HG02571 (cell line): Measurements from ENCODE around the gene APBA1.
"Not testable (repeated sequence)": the region's sequence is repeated elsewhere in the genome, so short reads cannot be mapped to it uniquely, and the experiment has no call there.

Experiments used
- ATAC-seq: cut with Tn5 transposase; IDR thresholded peaks from one replicate; pipeline ENCODE4 v1.9.1; 2021; ENCODE audit warnings: mild to moderate bottlenecking, moderate library complexity; ENCODE audit not compliant: unreplicated experiment

The APBA1 gene

DNA sequence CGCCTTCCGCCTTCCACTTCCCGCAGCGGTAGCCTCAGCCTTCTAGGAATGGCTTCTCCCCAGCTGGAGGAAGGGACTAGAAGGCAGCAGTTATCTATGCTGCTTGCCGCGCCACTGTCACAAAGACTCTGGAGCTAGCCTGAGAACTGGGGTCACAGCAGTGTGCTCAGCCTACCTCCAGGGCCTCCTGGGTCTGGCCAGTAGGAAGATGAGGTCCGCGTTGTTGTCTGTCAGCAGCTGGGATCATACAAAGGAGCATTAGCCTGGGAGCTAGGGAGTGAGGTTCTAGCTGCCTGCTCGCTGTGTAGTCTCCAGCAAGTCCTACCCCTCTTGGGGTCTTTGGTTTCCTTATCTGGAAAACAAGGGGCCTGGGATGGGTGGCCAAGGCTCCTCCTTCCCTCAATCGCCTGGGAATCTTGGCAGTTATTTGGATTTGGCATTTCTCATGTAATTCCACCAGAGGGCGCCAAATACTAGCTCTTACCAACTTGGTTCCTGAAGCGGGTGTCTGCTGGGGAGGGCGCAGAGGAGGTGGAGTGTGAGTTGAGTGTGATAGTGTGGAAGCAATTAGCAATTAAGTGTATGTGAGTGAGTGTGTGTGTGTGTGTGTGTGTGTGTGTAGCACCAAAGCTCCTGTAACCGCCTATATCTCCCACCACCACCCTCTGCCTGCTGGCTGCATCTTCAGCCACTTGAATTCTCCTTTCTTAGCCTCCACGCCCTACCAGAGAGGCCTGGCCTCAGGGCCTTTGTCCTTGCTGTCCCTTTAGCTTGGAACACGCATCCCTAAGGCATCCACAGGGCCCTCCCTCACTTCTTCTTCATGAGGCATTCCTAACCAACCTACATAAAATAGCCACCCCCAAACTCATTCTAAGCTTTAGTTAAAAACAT is 250.0 kb downstream of the APBA1 start:
- no peak for ATAC-seq

GRCh38 chr9:69420611-69421270 is 251.4 kb downstream of the APBA1 start:
- no peak for ATAC-seq

GRCh38 chr9:69412741-69413150 is 259.4 kb downstream of the APBA1 start:
- ATAC-seq, result no peak

- ATAC-seq, result no peak
Observed at GRCh38 chr9:69411931-69412740, 260.0 kb downstream of the APBA1 start.

- no peak for ATAC-seq
Observed at GRCh38 chr9:69411246-69411645, 260.9 kb downstream of the APBA1 start.

DNA sequence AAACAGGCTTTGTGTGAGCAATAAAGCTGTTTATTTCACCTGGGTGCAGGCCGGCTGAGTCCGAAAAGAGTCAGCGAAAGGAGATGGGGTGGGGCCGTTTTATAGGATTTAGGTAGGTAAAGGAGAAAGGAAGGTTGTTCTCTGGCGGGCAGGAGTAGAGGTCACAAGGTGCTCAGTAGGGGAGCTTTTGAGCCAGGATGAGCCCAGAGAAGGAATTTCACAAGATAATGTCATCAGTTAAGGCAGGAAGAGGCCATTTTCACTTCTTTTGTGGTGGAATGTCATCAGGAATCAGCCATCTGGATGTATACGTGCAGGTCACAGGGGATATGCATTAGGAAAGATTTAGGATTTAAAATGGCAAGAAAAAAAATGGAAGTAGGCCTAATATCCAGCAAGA is 262.2 kb downstream of the APBA1 start:
- ATAC-seq, result not testable (repeated sequence)

DNA sequence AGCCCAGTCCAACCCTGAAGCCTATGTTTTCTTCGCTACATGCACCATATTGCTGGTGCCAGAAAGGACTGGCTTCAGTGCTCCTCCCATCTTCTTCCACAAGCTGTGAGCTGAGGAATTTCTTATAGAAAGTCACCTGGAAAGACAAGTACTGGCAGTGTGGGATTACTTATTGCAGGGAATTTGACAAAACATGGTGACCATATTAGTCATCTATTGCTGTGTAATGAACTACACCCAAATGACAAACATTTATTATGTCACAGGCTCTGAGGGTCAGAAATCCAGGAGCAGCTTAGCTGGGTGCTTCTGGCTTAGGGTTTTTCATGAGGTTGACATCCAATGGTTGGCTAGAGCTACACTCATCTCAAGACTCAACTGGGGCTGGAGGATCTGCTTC is 271.7 kb downstream of the APBA1 start:
- no peak for ATAC-seq

- no peak for ATAC-seq
Observed at GRCh38 chr9:69397384-69398214, 274.6 kb downstream of the APBA1 start.

GRCh38 chr9:69396759-69397158 is 275.4 kb downstream of the APBA1 start:
- no peak for ATAC-seq

DNA sequence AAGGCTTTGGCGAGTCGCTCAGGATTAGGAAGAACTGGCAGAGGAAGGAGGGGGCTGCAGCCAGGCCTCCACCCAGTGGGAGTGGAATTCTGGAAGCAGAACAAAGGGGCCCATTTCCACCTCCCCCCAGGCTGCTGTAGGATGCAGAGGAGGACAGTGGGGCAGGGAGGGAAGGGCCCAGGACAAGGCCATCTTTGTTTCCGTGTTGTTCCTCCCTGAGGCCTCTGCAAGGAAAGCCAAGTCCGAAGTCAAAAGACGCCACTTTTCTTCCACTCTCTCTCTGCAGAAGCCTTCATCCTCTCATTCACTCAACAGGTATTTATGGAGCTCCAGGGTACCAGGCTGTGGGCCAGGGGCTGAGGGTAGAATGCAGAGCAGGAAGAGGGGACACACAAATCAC is 276.5 kb downstream of the APBA1 start:
- ATAC-seq, result no peak

DNA sequence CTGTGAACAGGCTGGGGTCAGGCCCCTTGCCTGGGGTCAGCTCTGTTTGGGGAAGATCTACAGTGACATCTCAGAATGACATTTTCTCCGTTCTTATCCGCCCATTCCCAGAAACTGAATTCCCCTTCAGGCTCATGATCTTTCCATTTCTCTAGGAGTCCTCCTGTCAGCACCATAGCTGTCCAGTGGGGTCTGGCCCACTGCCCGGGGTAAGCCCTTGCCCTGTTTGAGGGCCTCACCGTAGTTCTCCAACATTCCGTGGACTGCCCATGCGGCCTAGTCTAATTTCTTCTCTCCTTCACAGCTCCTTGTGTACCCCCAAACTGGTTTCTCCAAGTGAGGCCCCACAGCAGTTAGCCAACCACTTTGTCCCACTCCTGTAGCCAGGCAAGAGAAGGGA is 278.7 kb downstream of the APBA1 start:
- ATAC-seq, result no peak

GRCh38 chr9:69392826-69393225 is 279.3 kb downstream of the APBA1 start:
- ATAC-seq, result no peak

DNA sequence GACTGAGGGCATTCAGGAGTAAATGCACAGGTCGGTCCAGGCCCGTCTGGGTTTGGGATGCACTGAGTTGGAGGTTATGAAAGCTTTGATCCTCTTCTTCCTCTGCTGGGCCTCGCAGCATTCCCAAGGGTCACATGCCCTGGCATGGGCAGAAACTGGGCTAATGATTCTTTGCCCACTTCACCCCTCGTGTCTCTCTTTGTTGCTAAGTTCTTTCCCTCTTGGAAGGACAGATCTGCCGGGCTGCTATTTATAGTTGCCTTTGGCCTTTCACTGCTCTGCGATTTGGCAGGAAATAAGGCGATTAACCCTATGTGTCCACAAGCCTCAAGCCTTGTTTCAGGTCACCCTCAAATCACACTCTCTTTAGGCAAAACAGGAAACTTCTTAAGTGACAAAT is 280.2 kb downstream of the APBA1 start:
- no peak for ATAC-seq

GRCh38 chr9:69391487-69391886 is 280.7 kb downstream of the APBA1 start:
- no peak for ATAC-seq

DNA sequence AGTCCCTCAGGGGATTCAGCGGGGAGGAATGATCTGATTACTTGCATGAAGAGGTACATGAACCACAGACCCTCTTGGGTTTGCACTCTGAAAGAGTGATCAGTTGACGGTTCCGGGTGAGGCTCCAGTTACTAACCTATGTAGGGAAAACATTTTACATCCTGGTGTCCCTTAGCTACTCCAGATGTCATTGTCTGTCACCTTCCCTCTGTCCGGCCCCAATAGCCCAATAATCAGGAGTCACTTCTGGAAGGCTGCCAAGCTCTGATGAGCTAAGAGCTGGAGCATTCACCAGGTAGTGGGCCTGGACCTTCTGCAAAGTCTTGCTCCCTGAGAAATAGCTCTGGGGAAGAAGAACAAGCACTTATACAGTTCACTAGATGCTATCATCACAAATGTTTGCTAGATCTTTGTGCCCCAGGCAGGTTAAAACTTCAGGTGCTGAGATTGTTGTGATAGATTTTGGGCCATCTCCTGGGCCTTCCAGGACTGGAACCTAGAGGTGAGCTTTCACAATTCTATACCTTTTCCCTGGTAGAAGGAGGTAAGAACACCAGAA is 282.7 kb downstream of the APBA1 start:
- ATAC-seq, result no peak

- no peak for ATAC-seq
Observed at GRCh38 chr9:69388596-69388995, 283.6 kb downstream of the APBA1 start.

DNA sequence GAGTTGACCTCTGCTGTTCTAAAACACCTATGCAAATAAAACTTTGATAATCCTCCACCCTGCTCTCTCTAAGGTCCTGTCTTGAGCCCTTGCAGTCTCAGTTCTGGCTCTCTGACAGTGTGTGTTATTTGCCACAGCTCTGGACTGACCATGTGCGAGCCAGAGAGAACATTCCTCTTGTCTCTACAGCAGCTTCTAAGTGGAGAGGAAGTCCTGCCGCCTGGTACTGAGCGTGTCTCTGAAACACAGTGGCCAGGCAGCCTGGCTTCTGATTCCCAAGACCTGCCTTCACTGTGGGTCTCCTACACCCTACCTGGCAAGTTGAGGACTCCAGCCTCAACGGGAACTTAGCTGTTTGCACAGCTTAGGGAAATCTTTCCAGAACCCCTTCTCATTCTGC is 285.5 kb downstream of the APBA1 start:
- ATAC-seq, result no peak

DNA sequence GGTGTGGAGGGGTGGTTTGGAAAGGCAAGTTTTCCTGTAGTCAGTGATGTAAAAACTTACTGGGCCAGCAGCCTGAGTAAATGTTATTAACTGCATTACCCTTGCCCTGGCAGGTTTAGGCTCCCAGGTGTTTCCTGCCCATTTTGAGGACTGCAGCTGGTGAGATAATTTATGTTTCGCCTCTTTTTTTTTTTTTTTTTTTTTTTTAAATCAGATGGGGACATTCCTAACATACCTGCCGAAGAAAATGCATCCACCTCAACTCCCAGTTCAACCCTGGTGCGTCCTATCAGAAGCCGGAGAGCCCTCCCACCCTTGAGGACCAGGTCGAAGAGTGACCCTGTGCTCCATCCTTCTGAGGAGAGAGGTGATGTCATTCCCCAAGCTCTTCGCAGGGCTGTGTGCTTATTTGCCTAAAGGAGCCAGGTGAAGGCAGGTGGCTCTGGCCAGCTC is 286.6 kb downstream of the APBA1 start:
- ATAC-seq, result no peak

DNA sequence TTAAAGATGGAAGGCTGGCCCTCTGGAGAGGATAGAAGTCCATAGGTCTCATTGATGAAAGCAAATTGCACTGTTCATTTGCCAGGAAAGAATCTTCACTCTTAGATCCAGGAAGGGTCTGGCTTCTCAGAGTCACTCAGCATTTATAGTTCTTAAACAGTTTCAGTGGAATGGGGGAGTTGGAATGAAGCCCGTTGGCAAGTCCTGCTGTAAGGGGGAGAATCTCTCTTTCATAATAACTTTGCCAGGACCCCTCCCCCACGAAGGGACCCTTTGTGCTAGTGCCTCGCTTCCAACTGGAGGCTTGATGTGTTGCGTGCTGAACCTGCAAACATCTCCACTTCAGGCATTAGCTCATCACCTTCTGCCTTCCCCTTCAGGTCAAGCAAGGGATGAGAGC is 290.0 kb downstream of the APBA1 start:
- ATAC-seq, result no peak

DNA sequence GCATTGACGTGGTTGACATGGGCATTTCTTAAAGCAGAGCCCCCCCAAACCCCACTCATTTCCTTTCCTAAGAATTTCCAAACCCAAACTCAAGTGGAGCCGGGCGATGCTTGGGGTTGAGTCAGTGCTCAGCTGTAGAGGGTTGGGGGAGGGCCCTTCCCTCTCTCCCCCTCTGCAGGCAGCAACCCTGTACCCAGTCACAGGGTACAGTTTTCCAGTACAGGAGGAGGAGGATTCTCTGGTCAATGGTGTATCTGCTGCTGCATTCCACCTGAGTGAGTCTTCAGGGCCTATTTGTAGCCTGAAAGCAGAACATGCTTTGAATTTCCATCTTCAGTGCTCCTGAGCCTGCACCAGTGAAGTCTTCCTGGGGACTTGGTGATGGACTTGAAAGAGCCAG is 291.4 kb downstream of the APBA1 start:
- ATAC-seq, result no peak
